GM08714 (cell line): ENCODE measurements around the gene DLX3.

Source experiments
- H3K4me3 ChIP-seq: fragments of 200-500 bp; sonication (Bioruptor generic); 2 replicates; pipeline ENCODE4 v1.5.1; 2014; ENCODE audit warnings: mild to moderate bottlenecking, low read length, inconsistent platforms
- ZNF274 ChIP-seq: IDR thresholded peaks from 2 replicates; pipeline ENCODE4 v1.6.1; 2012; ENCODE audit warnings: mild to moderate bottlenecking, low read depth, low read length

The DLX3 gene

GRCh38 chr17:49976828-49977202 lies 18.2 kb downstream of the DLX3 start:
- no peak for TF ChIP-seq ZNF274
- H3K4me3 ChIP-seq = no peak overlapping the region

GRCh38 chr17:49976163-49976827 lies 18.7 kb downstream of the DLX3 start:
- TF ChIP-seq ZNF274 = no peak
- no peak overlapping the region for H3K4me3 ChIP-seq

GRCh38 chr17:49975531-49975930 lies 19.5 kb downstream of the DLX3 start:
- no peak for TF ChIP-seq ZNF274
- no peak overlapping the region for H3K4me3 ChIP-seq

- TF ChIP-seq ZNF274 = no peak
- no peak overlapping the region for H3K4me3 ChIP-seq
Measured at GRCh38 chr17:49973271-49973615, 21.8 kb downstream of the DLX3 start.

GRCh38 chr17:49972486-49973270 lies 22.3 kb downstream of the DLX3 start:
- TF ChIP-seq ZNF274 = no peak
- no peak overlapping the region for H3K4me3 ChIP-seq

- H3K4me3 ChIP-seq = no peak overlapping the region
- no peak for TF ChIP-seq ZNF274
Measured at GRCh38 chr17:49971848-49972485, 23.1 kb downstream of the DLX3 start.

GRCh38 chr17:49971199-49971847 lies 23.7 kb downstream of the DLX3 start:
- no peak for TF ChIP-seq ZNF274
- H3K4me3 ChIP-seq = no peak overlapping the region

GRCh38 chr17:49970498-49970897 lies 24.5 kb downstream of the DLX3 start:
- H3K4me3 ChIP-seq = no peak overlapping the region
- TF ChIP-seq ZNF274 = no peak

GRCh38 chr17:49969795-49970389 lies 25.1 kb downstream of the DLX3 start:
- no peak overlapping the region for H3K4me3 ChIP-seq
- TF ChIP-seq ZNF274 = no peak

GRCh38 chr17:49969134-49969759 lies 25.8 kb downstream of the DLX3 start, which contains the start of gene DLX4:
Gene DLX4 (plus strand): TSS chr17:49969190. CDS start chr17:49969469, 279 bp downstream.
- H3K4me3 ChIP-seq = peak within 1 kb of the TSS; percentile 48
- TF ChIP-seq ZNF274 = no peak

- no peak for TF ChIP-seq ZNF274
Measured at GRCh38 chr17:49968405-49969133, 26.5 kb downstream of the DLX3 start.

GRCh38 chr17:49967621-49968404 lies 27.2 kb downstream of the DLX3 start:
- TF ChIP-seq ZNF274 = no peak
- peak overlapping the region; percentile 48; the same call in 1 of the 2 replicates for H3K4me3 ChIP-seq

More at GRCh38 chr17:49968405-49969133, 26.5 kb downstream of the DLX3 start:
- peak overlapping the region; percentile 48 for H3K4me3 ChIP-seq
